K562 (cell line): ENCODE results near the gene THYN1.

Experiments used
- CEBPB ChIP-seq: fragments of 450-650 bp; IDR thresholded peaks from 2 replicates; pipeline ENCODE4 v1.6.1; 2016; ENCODE audit warnings: missing genetic modification characterization, missing compliant biosample characterization
- DNMT1 ChIP-seq: fragments of 450-650 bp; IDR thresholded peaks from 2 replicates; pipeline ENCODE4 v1.6.1; 2016; ENCODE audit warnings: antibody characterized with exemption, mild to moderate bottlenecking
- GATA2 ChIP-seq: sonication (generic); formaldehyde crosslinking; IDR thresholded peaks from 2 replicates; pipeline ENCODE4 v1.4.0; 2020; ENCODE audit warnings: mild to moderate bottlenecking, missing genetic modification reagents
- JUN ChIP-seq, 2 experiments: sonication (generic) in 1 of 2; formaldehyde crosslinking in 1 of 2; IDR thresholded peaks; 2 replicates each; pipeline versions ENCODE4 v1.6.1 to v1.8.0; 2012 to 2022; ENCODE audit warnings: borderline replicate concordance in 2 of 2, mild to moderate bottlenecking in 2 of 2, improper control_type of control experiment in 1 of 2, low read depth in 1 of 2, low read length in 1 of 2, missing genetic modification reagents in 1 of 2
- POLR2A ChIP-seq: fragments of 450-650 bp; conservative IDR thresholded peaks from 2 replicates; pipeline ENCODE4 v1.6.1; 2016
- ZC3H8 ChIP-seq: fragments of 450-650 bp; IDR thresholded peaks from 2 replicates; pipeline ENCODE4 v1.6.1; 2017
- ZNF274 ChIP-seq: IDR thresholded peaks from 2 replicates; pipeline ENCODE4 v1.6.1; 2011; ENCODE audit warnings: low read depth, mild to moderate bottlenecking, low read length, moderate library complexity, borderline replicate concordance
- TF ChIP-seq, protein P1 (sequence below): fragments of 250-450 bp; sonication (Bioruptor Pico); IDR thresholded peaks from 2 replicates; pipeline ENCODE4 v1.8.0; 2022; ENCODE audit warnings: inconsistent platforms
- TF ChIP-seq, protein P2 (sequence below): fragments of 250-450 bp; sonication (Bioruptor Pico); IDR thresholded peaks from 2 replicates; pipeline ENCODE4 v1.4.0; 2020; ENCODE audit warnings: borderline replicate concordance
- TF ChIP-seq, protein P3 (sequence below): fragments of 450-650 bp; conservative IDR thresholded peaks from 2 replicates; pipeline ENCODE4 v1.6.1; 2016; ENCODE audit warnings: missing genetic modification characterization, low read depth, mild to moderate bottlenecking, missing compliant biosample characterization, moderate library complexity
- TF ChIP-seq, protein P4 (sequence below), 2 experiments: fragments of 450-650 bp; formaldehyde crosslinking in 1 of 2; IDR thresholded peaks; 2 replicates each; pipeline versions ENCODE4 v1.4.0 to v1.6.1; 2014 to 2020; ENCODE audit warnings: mild to moderate bottlenecking in 2 of 2, borderline replicate concordance in 1 of 2, low read depth in 1 of 2
- TF ChIP-seq, protein P5 (sequence below), 3 experiments: IDR thresholded peaks in 2 of 3; conservative IDR thresholded peaks in 1 of 3; 2 replicates each; pipeline ENCODE4 v1.5.1; 2011 to 2012; ENCODE audit warnings: low read length in 3 of 3, mild to moderate bottlenecking in 3 of 3, control low read depth in 2 of 3, improper control_type of control experiment in 1 of 3, inconsistent platforms in 1 of 3, low read depth in 1 of 3, mixed read lengths in 1 of 3, moderate library complexity in 1 of 3; ENCODE audit not compliant: insufficient read depth in 2 of 3

DNA sequence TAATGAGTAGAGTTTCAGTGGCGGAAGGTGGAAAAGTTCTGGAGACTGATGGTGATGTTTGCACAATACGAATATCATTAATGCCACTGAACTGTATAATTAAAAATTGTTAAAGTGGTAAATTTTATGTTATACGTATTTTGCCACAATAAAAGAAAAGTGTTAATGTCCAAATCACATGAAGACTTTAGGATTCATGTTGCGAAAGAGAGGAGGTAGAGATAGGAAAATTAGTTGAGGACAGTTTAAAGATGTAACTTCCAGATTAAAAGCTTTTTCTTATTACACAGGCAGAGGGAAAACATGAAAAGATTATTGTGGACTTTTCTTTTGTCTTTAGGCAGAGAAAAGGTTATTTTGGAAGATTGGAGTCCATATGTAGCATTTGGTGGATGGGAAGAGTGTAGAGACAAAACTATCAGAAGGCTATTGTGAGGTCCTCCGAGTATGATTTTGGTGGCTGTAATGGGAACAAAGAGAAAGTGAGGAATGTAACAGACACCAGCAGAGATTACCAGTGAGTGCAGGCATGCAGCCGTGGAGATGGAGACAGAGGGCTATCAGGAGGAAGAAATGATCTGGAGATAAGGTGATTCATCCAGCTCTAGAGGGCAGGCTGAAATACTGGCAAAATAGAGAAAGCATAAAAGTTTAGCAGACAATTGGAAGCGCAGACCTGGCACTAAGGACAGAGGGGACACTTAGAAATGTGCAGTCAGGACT lies 16.2 kb downstream of the THYN1 start:
- TF ChIP-seq JUN (IDR thresholded peaks at IDR 0.05; ENCODE audit: borderline replicate concordance, low read depth, low read length) (no peak), JUN (CRISPR knock-in tag; IDR thresholded peaks at IDR 0.05; ENCODE audit: borderline replicate concordance) (no peak), POLR2A (no peak), GATA2 (0 out of 2 replicates have a peak, but pooled peaks have one; percentile 22), ZC3H8 (no peak), CEBPB (tag) (peak; percentile 83), DNMT1 (no peak), ZNF274 (no peak)
- TF ChIP-seq, protein P1, sequence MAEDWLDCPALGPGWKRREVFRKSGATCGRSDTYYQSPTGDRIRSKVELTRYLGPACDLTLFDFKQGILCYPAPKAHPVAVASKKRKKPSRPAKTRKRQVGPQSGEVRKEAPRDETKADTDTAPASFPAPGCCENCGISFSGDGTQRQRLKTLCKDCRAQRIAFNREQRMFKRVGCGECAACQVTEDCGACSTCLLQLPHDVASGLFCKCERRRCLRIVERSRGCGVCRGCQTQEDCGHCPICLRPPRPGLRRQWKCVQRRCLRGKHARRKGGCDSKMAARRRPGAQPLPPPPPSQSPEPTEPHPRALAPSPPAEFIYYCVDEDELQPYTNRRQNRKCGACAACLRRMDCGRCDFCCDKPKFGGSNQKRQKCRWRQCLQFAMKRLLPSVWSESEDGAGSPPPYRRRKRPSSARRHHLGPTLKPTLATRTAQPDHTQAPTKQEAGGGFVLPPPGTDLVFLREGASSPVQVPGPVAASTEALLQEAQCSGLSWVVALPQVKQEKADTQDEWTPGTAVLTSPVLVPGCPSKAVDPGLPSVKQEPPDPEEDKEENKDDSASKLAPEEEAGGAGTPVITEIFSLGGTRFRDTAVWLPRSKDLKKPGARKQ = no peak
- TF ChIP-seq, protein P2, sequence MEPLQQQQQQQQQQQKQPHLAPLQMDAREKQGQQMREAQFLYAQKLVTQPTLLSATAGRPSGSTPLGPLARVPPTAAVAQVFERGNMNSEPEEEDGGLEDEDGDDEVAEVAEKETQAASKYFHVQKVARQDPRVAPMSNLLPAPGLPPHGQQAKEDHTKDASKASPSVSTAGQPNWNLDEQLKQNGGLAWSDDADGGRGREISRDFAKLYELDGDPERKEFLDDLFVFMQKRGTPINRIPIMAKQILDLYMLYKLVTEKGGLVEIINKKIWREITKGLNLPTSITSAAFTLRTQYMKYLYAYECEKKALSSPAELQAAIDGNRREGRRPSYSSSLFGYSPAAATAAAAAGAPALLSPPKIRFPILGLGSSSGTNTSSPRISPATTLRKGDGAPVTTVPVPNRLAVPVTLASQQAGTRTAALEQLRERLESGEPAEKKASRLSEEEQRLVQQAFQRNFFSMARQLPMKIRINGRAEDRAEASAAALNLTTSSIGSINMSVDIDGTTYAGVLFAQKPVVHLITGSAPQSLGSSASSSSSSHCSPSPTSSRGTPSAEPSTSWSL (CRISPR knock-in tag) = no peak
- TF ChIP-seq, protein P3, sequence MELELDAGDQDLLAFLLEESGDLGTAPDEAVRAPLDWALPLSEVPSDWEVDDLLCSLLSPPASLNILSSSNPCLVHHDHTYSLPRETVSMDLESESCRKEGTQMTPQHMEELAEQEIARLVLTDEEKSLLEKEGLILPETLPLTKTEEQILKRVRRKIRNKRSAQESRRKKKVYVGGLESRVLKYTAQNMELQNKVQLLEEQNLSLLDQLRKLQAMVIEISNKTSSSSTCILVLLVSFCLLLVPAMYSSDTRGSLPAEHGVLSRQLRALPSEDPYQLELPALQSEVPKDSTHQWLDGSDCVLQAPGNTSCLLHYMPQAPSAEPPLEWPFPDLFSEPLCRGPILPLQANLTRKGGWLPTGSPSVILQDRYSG (tag) = no peak
- TF ChIP-seq, protein P4, sequence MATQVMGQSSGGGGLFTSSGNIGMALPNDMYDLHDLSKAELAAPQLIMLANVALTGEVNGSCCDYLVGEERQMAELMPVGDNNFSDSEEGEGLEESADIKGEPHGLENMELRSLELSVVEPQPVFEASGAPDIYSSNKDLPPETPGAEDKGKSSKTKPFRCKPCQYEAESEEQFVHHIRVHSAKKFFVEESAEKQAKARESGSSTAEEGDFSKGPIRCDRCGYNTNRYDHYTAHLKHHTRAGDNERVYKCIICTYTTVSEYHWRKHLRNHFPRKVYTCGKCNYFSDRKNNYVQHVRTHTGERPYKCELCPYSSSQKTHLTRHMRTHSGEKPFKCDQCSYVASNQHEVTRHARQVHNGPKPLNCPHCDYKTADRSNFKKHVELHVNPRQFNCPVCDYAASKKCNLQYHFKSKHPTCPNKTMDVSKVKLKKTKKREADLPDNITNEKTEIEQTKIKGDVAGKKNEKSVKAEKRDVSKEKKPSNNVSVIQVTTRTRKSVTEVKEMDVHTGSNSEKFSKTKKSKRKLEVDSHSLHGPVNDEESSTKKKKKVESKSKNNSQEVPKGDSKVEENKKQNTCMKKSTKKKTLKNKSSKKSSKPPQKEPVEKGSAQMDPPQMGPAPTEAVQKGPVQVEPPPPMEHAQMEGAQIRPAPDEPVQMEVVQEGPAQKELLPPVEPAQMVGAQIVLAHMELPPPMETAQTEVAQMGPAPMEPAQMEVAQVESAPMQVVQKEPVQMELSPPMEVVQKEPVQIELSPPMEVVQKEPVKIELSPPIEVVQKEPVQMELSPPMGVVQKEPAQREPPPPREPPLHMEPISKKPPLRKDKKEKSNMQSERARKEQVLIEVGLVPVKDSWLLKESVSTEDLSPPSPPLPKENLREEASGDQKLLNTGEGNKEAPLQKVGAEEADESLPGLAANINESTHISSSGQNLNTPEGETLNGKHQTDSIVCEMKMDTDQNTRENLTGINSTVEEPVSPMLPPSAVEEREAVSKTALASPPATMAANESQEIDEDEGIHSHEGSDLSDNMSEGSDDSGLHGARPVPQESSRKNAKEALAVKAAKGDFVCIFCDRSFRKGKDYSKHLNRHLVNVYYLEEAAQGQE (IDR thresholded peaks at IDR 0.05; ENCODE audit: borderline replicate concordance) = no peak
- TF ChIP-seq, protein P4 (CRISPR knock-in tag; IDR thresholded peaks at IDR 0.05; ENCODE audit: low read depth) = no peak
- TF ChIP-seq, protein P5, sequence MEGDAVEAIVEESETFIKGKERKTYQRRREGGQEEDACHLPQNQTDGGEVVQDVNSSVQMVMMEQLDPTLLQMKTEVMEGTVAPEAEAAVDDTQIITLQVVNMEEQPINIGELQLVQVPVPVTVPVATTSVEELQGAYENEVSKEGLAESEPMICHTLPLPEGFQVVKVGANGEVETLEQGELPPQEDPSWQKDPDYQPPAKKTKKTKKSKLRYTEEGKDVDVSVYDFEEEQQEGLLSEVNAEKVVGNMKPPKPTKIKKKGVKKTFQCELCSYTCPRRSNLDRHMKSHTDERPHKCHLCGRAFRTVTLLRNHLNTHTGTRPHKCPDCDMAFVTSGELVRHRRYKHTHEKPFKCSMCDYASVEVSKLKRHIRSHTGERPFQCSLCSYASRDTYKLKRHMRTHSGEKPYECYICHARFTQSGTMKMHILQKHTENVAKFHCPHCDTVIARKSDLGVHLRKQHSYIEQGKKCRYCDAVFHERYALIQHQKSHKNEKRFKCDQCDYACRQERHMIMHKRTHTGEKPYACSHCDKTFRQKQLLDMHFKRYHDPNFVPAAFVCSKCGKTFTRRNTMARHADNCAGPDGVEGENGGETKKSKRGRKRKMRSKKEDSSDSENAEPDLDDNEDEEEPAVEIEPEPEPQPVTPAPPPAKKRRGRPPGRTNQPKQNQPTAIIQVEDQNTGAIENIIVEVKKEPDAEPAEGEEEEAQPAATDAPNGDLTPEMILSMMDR (IDR thresholded peaks at IDR 0.05 in 2 of 3, conservative IDR thresholded peaks at IDR 0.05 in 1 of 3; ENCODE audit: insufficient read depth in 2 of 3, low read depth in 1 of 3, low read length in 3 of 3) = no peak
